Smooth muscle cell (in vitro differentiated cells): ENCODE data around the gene SINHCAF. TPM values are rescaled to one million over a fixed set of nuclear protein-coding genes. Genes with fewer than 3 reads are reported as not detected.

Experiments
- DNase-seq: peaks from one replicate; lab custom pipeline; 2025; ENCODE audit not compliant: unreplicated experiment; lab: John Stamatoyannopoulos, UW
- H2AFZ ChIP-seq: fragments of 200-600 bp; sonication (generic); 2 replicates; pipeline ENCODE4 v1.6.0; 2016; ENCODE audit warnings: antibody characterized with exemption, low read depth, mild to moderate bottlenecking
- H3F3A ChIP-seq: fragments of 200-600 bp; sonication (generic); 2 replicates; pipeline ENCODE4 v1.6.0; 2017; ENCODE audit warnings: antibody characterized with exemption, low read depth
- H3K27ac ChIP-seq: fragments of 200-600 bp; sonication (generic); 2 replicates; pipeline ENCODE4 v1.5.1; 2016; ENCODE audit warnings: low read depth, mild to moderate bottlenecking
- H3K27me3 ChIP-seq: fragments of 200-600 bp; sonication (generic); 2 replicates; pipeline ENCODE4 v1.6.1; 2016; ENCODE audit warnings: low read depth, mild to moderate bottlenecking
- H3K36me3 ChIP-seq: fragments of 200-600 bp; sonication (generic); 2 replicates; pipeline ENCODE4 v1.5.1; 2016; ENCODE audit warnings: low read depth
- H3K4me1 ChIP-seq: fragments of 200-600 bp; sonication (generic); 2 replicates; pipeline ENCODE4 v1.5.1; 2016; ENCODE audit warnings: low read depth
- H3K4me2 ChIP-seq: fragments of 200-600 bp; sonication (generic); 2 replicates; pipeline ENCODE4 v1.6.0; 2016; ENCODE audit warnings: mild to moderate bottlenecking
- H3K4me3 ChIP-seq: fragments of 200-600 bp; sonication (generic); 2 replicates; pipeline ENCODE4 v1.5.1; 2016; ENCODE audit warnings: mild to moderate bottlenecking
- H3K79me2 ChIP-seq: fragments of 200-600 bp; sonication (generic); 2 replicates; pipeline ENCODE4 v1.6.0; 2016; ENCODE audit warnings: low read depth, mild to moderate bottlenecking
- H3K9ac ChIP-seq: fragments of 200-600 bp; sonication (generic); 2 replicates; pipeline ENCODE4 v1.6.0; 2016; ENCODE audit warnings: low read depth
- H3K9me3 ChIP-seq: fragments of 200-600 bp; sonication (generic); replicated peaks from 2 replicates; pipeline ENCODE4 v1.5.1; 2016; ENCODE audit warnings: low read depth
- H4K20me1 ChIP-seq: fragments of 200-600 bp; sonication (generic); 2 replicates; pipeline ENCODE4 v1.6.0; 2016; ENCODE audit warnings: low read depth
- CTCF ChIP-seq: fragments of 200-600 bp; sonication (generic); IDR thresholded peaks from 2 replicates; pipeline ENCODE4 v1.5.1; 2017; ENCODE audit warnings: borderline replicate concordance, mild to moderate bottlenecking, antibody characterized with exemption; ENCODE audit not compliant: insufficient read depth, poor library complexity, severe bottlenecking
- WGBS: methylation state at CpG from one replicate; pipeline ENCODE4 v1.1.7; 2016; ENCODE audit warnings: low lambda C conversion rate; 5-methylcytosine and 5-hydroxymethylcytosine counted together
- polyA plus RNA-seq: library from polyadenylated mRNA; unstranded; fragments of >200 nt; fragmentation: Nextera tagmentation; extraction: Ambion mirVana; gene quantifications from 2 replicates; pipeline ENCODE4 v1.2.1, GENCODE V29; 2016
- total RNA-seq: library from RNA; depleted of rRNA; stranded (reverse); fragments of >200 nt; gene quantifications from 2 replicates; pipeline ENCODE4 v1.2.3, GENCODE V29; 2014

The SINHCAF gene
- total and polyA plus RNA-seq, 2 experiments from 2014 or later = 41.6 to 101 TPM

- Histone ChIP-seq H3F3A (no peaks in the 10 kb centered on the region), H3K27ac (no peak overlapping the region), H3K4me2 (no peak overlapping the region), H4K20me1 (no peaks in the 10 kb centered on the region), H3K9me3 (no peaks in the 10 kb centered on the region), H2AFZ (no peak overlapping the region), H3K9ac (no peak overlapping the region), H3K79me2 (no peaks in the 10 kb centered on the region), H3K4me1 (no peaks in the 10 kb centered on the region), H3K4me3 (no peak overlapping the region), H3K36me3 (no peaks in the 10 kb centered on the region), H3K27me3 (no peaks in the 10 kb centered on the region)
- no peak for DNase-seq
- no peak for TF ChIP-seq CTCF
- 81% methylated on average over 1 of the region's 1 CpG for WGBS
Observed at GRCh38 chr12:31342286-31342685, 16.3 kb upstream of the SINHCAF start.

GRCh38 chr12:31339831-31340622 is 14.1 kb upstream of the SINHCAF start:
- no peaks in the 10 kb centered on the region for H3K9me3 ChIP-seq
- H3K4me3 ChIP-seq = no peak overlapping the region
- H3K27me3 ChIP-seq = no peaks in the 10 kb centered on the region
- no peak overlapping the region for H3K4me2 ChIP-seq
- no peaks in the 10 kb centered on the region for H3K36me3 ChIP-seq
- DNase-seq = no peak
- H3K27ac ChIP-seq = no peak overlapping the region
- H3K9ac ChIP-seq = no peak overlapping the region
- no peaks in the 10 kb centered on the region for H3K4me1 ChIP-seq
- no peaks in the 10 kb centered on the region for H4K20me1 ChIP-seq
- no peaks in the 10 kb centered on the region for H3F3A ChIP-seq
- no peak for TF ChIP-seq CTCF
- no peaks in the 10 kb centered on the region for H3K79me2 ChIP-seq
- H2AFZ ChIP-seq = no peak overlapping the region
- 74% methylated on average over 10 of the region's 10 CpGs for WGBS

- no peak for TF ChIP-seq CTCF
- no peak overlapping the region for H3K27ac ChIP-seq
- 93% methylated on average over 4 of the region's 4 CpGs for WGBS
Observed at GRCh38 chr12:31337952-31338351, 12.0 kb upstream of the SINHCAF start.

GRCh38 chr12:31331242-31331641 is 5.3 kb upstream of the SINHCAF start:
- H3K9me3 ChIP-seq = no peaks in the 10 kb centered on the region
- H3K9ac ChIP-seq = no peak overlapping the region
- no peak overlapping the region for H3K4me2 ChIP-seq
- DNase-seq = no peak
- H4K20me1 ChIP-seq = no peaks in the 10 kb centered on the region
- H3K4me1 ChIP-seq = no peaks in the 10 kb centered on the region
- no peak overlapping the region for H3K4me3 ChIP-seq
- H3K36me3 ChIP-seq = no peaks in the 10 kb centered on the region
- no peak for TF ChIP-seq CTCF
- no peaks in the 10 kb centered on the region for H3K79me2 ChIP-seq
- H3F3A ChIP-seq = no peaks in the 10 kb centered on the region
- H2AFZ ChIP-seq = no peak overlapping the region
- WGBS = 83% methylated on average over 4 of the region's 4 CpGs
- no peaks in the 10 kb centered on the region for H3K27me3 ChIP-seq
- no peak overlapping the region for H3K27ac ChIP-seq

More at GRCh38 chr12:31337952-31338351, 12.0 kb upstream of the SINHCAF start:
- H3F3A ChIP-seq = no peaks in the 10 kb centered on the region
- H3K4me1 ChIP-seq = no peaks in the 10 kb centered on the region
- no peak overlapping the region for H3K4me3 ChIP-seq
- H3K79me2 ChIP-seq = no peaks in the 10 kb centered on the region
- H4K20me1 ChIP-seq = no peaks in the 10 kb centered on the region
- no peaks in the 10 kb centered on the region for H3K9me3 ChIP-seq
- DNase-seq = no peak
- no peaks in the 10 kb centered on the region for H3K36me3 ChIP-seq
- no peak overlapping the region for H3K9ac ChIP-seq
- no peaks in the 10 kb centered on the region for H3K27me3 ChIP-seq
- no peak overlapping the region for H3K4me2 ChIP-seq
- no peak overlapping the region for H2AFZ ChIP-seq
